GM19025 (cell line): ENCODE measurements around the gene SLFNL1.

Experiments used
- ATAC-seq: cut with Tn5 transposase; IDR thresholded peaks from one replicate; pipeline ENCODE4 v1.9.1; 2021; ENCODE audit warnings: mild to moderate bottlenecking, low read depth, moderate library complexity; ENCODE audit not compliant: unreplicated experiment

Gene SLFNL1

GRCh38 chr1:40987439-40988276 lies 33.9 kb downstream of the SLFNL1 start:
- no peak for ATAC-seq

- no peak for ATAC-seq
These were observed 34.6 kb downstream of the SLFNL1 start for GRCh38 chr1:40986956-40987355.

- no peak for ATAC-seq
These were observed 35.2 kb downstream of the SLFNL1 start for GRCh38 chr1:40986328-40986783.

- ATAC-seq: no peak
These were observed 35.6 kb downstream of the SLFNL1 start for GRCh38 chr1:40985875-40986274.

GRCh38 chr1:40985161-40985560 lies 36.4 kb downstream of the SLFNL1 start:
- ATAC-seq: no peak

- no peak for ATAC-seq
These were observed 37.0 kb downstream of the SLFNL1 start for GRCh38 chr1:40984531-40984930.

GRCh38 chr1:40984066-40984465 lies 37.5 kb downstream of the SLFNL1 start:
- ATAC-seq: no peak

- no peak for ATAC-seq
These were observed 38.2 kb downstream of the SLFNL1 start for GRCh38 chr1:40983286-40983685.

GRCh38 chr1:40982721-40983120 lies 38.8 kb downstream of the SLFNL1 start:
- ATAC-seq: no peak

GRCh38 chr1:40981691-40982448 lies 39.7 kb downstream of the SLFNL1 start:
- no peak for ATAC-seq

GRCh38 chr1:40980453-40981121 lies 40.9 kb downstream of the SLFNL1 start:
- ATAC-seq: peak; percentile 2

GRCh38 chr1:40980068-40980452 lies 41.5 kb downstream of the SLFNL1 start:
- peak; percentile 28 for ATAC-seq

- peak; percentile 93 for ATAC-seq
These were observed 42.1 kb downstream of the SLFNL1 start, which contains the start of gene CTPS1 for GRCh38 chr1:40979241-40980067. TSS of gene CTPS1 (plus strand) at chr1:40979696. CDS start at chr1:40983291, 3,595 bp downstream.

GRCh38 chr1:40978886-40979240 lies 42.7 kb downstream of the SLFNL1 start:
- no peak for ATAC-seq

- no peak for ATAC-seq
These were observed 43.8 kb downstream of the SLFNL1 start for GRCh38 chr1:40977716-40978115.

GRCh38 chr1:40976952-40977690 lies 44.4 kb downstream of the SLFNL1 start:
- ATAC-seq: no peak

GRCh38 chr1:40974945-40975344 lies 46.6 kb downstream of the SLFNL1 start:
- ATAC-seq: no peak

- no peak for ATAC-seq
These were observed 47.6 kb downstream of the SLFNL1 start for GRCh38 chr1:40973912-40974311.

GRCh38 chr1:40971966-40972365 lies 49.6 kb downstream of the SLFNL1 start:
- ATAC-seq: no peak

GRCh38 chr1:40969445-40969844 lies 52.1 kb downstream of the SLFNL1 start:
- ATAC-seq: no peak
